Eye (tissue), 1 donor: Measurements from ENCODE around the gene FBXW5.

Experiments
- DNase-seq: peaks from one replicate; pipeline ENCODE4 v3.0.0-alpha.2; 2015

FBXW5 gene

DNA sequence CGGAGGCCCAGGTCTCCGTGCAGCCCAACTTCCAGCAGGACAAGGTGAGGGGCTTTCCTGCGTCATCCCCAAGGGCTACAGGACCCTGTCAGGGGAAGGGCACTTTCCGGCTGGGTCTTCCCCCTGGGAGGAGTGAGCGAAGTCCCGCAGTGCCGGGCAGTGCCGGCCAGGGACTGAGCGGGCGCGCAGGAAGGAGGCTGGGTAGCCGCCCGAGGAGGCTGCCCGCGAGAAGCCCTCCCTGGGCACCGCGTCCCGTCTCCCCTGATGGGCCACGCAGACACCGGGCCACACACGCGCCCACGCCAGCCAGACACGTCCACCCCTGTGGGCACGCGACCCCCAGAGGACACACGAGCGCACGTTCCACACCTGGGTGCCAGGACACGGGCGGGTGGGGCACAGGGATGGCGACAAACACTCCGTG, 33.1 kb upstream of the FBXW5 start:
- DNase-seq, result no peak

GRCh38 chr9:136977223-136977622, 32.7 kb upstream of the FBXW5 start, which contains the start of gene PTGDS:
TSS of gene PTGDS (plus strand) at chr9:136977504. CDS start at chr9:136977579, 75 bp downstream.
- DNase-seq, result peak; percentile 42

- no peak for DNase-seq
Observed at GRCh38 chr9:136975644-136976043, 31.1 kb upstream of the FBXW5 start.

DNA sequence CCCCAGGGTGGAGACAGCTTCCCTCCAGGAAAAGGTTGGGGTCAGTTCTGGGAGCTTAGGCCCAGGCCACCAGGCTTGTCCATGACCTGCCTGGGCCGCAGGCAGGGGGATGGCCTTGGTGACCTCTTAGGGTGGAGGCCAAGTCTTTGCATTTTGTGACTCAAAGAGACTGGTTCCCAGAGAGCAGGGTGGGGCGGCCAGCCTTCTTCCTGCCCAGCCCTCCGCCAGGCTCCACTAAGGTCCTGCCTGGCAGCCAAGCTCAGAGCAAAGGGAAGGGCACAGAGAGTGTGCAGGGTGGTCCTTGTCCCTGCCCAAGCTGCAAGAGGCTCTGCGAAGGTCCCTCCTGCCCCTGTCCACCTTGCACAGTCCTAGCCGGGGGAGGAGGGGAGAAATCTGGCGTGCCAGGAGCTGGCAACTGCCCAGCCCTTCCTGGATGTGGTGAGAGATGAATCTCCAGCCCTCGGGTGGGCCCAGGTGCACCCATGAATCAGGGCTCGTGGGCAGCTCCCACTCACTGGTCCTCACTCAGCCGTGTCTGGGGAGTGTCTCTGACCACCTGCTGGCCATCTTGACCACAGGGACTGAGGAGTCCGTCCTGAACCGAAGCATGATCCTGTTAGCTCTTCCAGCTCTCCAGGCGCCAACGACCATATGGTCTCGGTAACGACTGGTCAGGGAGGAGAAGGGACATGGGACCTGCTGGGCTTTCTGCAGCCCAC, 30.4 kb upstream of the FBXW5 start:
- no peak for DNase-seq

DNA sequence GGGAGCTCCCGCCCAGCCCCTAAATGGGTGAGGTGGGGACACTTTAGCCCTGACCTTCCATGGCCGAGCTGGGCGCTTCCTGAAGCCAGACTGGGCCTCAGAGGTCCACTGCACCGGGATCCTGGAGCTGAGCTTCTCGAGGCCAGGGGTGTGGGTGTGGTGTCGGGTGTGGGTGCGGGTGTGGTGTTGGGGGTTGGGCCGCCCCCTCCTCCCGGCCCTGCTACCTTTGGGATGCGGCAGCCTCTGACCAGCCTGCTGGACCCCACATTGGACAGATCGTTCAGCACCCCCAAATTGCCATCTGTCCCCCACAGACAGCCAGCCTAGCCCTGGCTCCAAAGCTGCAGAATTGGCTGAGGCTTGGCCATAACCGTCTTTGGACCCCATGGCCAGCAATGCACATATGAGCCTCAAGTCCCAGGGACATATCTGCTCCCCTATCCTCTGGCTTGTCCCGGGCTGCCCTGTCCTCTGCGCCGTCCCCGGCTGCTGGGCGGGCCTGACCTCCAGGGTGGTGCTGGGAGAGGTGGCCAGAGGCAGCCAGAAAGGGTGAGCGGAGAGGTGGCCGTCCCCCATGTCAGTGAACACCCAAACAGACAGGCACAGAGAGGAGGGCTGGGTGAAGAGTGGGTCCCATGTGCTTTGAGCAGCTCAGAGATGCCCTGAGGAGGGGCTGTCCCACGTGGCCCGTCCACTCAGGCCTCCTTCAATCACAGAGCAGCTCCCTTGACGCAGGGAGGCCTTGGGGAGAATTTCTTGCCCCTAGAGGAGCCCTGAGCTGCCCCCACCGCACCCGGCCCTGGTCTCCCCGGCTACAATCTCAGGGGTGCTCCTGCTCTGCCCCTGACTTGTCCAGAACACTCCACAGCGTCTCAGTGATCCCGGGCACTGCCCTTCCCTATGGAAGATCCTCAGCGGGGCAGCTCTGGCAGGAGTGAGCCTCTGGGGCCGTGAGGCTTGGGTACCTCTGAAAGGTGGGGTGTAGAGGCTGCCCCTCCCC, 29.4 kb upstream of the FBXW5 start:
- no peak for DNase-seq

DNA sequence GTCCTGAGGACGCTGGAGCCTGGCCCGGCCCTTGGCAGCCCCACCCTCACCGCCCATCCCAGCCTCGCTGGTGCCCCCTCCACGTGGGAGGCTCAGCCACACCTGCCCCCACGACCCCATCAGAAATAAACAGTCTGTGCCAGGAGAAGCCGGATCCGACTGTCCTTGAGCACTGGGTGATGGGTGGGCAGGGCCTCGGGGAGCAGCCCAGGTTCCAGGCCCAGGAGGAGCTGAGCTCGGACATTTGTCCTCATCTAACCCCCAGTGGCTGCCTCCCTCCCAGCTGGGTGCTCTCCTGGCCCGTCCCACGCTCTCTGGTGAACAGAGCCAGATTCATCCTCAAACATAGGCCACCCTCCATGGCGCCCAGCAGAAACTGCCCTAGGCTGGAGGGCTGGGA, 28.2 kb upstream of the FBXW5 start:
- no peak for DNase-seq

DNA sequence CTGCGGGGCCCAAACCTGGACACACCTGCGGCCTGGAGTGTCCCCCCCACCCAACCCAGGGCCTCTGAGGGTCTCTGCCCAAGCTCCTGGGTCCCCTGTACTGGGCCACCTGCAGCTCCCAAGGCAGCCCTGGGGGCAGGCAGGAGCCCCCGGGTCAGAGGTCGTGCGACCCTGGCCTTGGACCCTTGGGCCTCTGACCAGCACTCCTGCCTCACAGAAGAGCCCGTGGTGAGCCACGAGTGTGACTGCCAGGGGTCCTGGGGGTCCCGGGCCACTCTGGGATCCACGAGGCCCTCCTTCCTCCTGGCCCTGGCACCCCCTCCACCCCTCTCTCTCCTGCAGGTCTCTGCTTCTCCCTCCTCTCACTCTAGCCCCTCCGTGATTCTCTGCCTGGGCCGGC, 27.8 kb upstream of the FBXW5 start:
- no peak for DNase-seq

DNA sequence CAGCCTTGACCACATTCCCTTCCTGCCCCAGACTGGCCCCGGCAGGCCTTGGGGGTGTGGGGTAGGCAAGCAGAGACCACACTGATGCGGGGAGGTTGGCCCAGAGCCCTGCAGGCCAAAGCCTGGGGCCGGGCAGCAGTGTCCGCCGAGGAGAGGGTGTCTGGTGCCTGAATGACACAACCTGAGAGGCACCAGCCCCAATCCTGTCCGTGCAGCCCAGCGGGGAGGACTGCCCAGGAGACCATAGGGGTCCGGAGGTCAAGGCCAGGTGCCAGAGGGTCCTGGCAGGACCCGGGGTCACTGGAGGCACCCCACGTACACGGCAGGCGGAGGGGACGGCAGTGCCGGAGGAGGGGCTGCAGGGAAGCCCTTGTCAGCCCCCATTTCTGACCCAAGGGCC, 27.2 kb upstream of the FBXW5 start:
- DNase-seq, result no peak

DNA sequence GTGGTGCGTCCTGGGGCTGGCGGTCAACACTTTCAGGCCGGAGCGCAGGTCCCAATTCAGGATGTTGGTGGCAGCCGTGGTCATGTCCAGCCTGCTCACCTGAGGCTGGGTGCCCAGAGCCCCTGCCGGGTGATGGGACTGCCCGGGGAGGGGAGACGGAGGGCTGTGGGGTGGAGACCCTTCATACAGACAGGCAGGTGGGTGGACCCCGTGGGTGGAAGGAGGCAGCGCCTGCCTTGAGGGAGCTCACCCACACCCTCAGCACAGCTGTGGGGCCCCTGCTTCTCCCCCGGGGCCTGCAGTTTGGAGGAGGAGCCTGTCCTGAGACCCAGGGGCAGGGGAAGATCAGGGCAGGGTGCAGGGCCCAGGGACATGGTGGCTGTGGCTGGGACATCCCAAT, 25.8 kb upstream of the FBXW5 start:
- DNase-seq, result no peak

DNA sequence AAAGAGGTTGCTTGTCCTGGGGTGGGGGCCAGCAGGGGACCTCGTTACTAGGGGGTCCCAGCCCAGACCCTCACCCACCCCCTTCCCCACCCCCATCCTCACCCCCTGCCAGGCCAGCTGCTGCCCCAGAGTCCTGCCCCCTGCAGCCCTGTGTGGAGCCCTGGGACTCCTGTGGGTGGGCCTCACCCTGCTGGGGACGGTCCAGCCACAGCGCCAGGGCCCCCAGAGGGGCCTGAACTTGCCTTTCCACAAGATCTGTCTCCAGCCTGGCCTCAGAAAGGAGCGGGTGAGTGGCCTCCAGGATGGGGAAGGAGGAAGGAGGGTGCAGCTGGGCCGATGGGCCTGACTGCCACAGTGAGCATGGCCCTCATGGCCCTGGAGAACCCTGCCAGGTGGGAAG, 25.2 kb upstream of the FBXW5 start:
- DNase-seq, result no peak

- DNase-seq, result no peak
Observed at GRCh38 chr9:136969150-136969549, 24.6 kb upstream of the FBXW5 start.

DNA sequence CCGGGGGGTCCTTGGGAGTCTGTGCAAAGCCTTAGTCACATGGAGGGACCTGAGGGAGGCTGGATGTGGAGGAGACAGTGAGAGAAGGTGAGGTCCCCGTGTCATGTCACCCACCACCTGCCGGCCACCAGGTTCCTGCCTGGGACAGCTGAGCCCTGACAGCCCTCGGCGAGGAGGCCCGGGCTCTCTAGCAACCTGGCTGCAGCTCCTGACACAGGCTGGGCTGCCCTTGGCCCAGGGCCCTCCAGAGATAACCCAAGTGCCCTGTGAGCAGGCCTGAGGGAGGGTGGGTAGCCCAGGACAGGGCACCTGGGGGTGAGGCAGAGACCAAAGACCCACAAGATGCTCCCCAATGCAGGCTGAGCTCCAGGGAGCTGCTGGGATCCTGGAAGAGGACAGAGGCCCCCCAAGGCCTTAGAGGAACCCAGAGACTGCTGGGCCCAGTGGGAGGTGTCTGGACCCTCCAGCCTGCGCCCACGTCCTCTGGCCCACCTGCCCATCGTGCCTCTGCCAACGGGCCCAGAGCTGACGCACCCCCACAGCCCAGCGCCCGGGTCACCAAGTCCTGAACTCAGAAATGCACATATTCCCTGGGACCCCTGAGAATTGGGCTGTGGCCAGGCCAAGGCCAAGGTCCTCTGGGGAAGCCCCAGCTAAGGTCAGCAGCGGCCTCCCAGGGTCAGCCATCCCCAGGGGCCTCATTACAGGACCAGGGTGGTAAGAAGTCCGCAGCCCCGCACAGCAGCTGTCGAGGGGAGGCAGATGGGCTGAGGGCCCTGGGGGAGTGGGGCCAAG, 24.0 kb upstream of the FBXW5 start:
- DNase-seq, result no peak

DNA sequence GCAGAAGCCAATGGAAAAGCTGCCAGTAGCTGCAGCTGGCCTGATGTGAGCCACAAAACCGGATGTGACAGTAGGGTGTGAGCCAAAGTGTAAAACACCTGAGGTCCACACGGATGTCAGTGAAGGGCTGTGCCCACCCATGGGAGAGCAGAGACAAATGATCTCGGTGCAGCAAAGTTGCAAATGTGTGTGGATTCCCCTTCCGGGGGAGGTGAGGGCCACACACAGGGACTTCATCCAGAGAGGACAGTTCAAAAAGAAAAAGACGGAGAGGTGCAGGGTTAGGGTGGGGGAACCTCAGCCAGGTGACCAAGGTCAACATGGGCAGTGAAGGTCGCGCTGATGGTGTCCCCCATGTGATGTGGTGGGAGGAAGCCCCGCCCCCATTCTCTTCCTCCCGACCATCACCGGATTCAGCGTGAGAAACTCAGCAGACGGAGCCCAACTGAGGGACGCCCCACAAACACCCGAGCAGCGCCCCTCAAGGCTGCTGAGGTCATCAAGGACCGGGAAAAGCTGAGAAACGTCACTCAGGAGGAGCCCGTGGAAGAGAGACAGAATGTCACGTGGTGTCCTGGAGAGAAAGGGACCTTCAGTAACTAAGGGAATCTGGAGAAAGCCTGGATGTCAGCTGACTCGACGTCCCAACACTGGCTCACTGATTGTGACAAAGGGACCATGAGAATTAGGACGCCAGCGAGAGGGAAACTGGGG, 21.4 kb upstream of the FBXW5 start:
- DNase-seq, result peak; percentile 70

DNA sequence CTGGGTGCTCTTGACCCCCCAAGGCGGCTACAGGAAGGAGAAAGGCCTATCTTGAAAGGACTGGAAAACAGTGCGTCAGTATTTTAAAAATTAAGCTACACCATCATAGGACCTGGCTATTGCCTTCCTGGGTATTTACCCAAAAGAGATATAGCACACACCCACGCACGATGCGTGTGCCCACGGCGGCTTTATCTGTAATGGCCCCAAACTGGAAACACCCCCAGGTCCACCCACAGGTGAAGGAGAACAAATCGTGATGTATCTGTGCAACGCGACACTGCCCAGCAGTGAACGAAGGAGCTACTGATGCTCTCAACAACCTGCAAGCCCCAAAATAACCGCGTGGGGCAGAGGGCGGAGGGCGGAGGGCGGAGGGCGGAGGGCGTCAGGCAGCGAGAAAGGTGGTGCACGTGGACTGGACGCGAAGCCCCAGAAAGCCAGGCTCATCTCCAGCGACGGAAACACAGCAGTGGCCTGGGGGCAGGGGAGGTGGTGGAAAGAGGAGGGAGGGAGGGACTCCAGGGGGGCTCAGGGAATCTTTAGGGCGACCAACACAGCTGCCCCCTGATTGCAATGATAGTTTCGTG, 20.4 kb upstream of the FBXW5 start:
- no peak for DNase-seq

- DNase-seq, result no peak
Observed at GRCh38 chr9:136964171-136964689, 19.7 kb upstream of the FBXW5 start.

- DNase-seq, result no peak
Observed at GRCh38 chr9:136963751-136964150, 19.2 kb upstream of the FBXW5 start.

DNA sequence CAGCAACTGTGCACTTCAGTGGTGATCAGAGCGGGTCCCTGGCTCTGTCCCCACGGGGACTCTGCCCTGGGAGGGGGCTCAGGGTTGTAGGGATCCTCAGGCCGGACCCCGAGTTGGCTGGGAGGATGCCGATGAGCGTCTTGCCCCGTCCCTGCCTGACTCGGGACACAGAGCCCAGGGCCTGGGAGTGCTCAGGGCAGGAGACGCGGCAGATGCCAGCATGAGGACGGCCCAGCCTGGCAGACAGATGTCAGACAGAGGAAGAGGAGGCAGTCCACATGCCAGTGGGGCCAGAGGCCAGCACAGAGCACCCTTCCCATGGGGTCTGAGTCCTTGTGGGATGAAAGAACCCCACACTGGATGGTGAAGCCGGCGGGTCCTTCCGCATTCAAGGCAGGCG, 18.8 kb upstream of the FBXW5 start:
- no peak for DNase-seq

DNA sequence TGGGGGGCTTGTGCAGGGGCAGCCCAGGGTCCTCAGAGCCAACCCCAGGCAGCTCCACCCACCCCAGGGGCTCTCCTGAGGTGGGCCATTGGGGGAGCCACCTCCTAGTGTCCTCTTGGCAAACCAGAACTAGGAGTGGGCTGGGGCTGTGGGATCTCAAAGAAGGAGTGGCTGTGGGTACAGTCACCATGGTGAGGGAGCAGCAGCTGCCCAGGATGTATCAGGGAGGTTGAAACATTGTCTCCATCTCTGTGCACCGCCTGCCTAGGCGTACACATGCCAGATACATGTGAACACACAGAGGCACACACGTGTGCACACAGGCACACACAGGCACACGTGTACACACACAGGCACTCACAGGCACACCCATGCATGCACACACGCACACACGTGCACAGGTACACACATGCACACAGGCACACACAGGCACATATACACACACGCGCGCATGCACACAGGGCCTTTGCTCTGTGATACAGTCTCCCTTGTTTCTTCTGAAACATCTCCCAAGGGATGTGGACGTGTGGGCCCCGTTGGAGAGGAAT, 18.2 kb upstream of the FBXW5 start:
- DNase-seq, result no peak

DNA sequence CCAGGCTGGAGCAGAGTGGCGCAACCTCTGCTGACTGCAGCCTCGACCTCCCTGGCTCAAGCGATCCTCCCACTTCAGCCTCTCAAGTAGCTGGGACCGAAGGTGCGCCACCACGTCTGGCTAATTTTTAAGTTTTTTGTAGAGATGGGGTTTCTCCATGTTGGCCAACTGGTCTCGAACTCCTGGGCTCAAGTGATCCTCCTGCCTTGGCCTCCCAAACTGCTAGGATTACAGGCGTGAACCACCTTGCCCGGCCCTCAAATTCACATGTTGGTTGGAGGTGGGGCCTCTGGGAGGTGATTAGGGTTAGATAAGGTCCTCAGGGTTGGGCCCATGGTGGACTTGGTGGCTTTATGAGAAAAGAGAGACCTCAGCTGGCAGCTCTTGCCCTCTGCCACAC, 17.6 kb upstream of the FBXW5 start:
- no peak for DNase-seq

DNA sequence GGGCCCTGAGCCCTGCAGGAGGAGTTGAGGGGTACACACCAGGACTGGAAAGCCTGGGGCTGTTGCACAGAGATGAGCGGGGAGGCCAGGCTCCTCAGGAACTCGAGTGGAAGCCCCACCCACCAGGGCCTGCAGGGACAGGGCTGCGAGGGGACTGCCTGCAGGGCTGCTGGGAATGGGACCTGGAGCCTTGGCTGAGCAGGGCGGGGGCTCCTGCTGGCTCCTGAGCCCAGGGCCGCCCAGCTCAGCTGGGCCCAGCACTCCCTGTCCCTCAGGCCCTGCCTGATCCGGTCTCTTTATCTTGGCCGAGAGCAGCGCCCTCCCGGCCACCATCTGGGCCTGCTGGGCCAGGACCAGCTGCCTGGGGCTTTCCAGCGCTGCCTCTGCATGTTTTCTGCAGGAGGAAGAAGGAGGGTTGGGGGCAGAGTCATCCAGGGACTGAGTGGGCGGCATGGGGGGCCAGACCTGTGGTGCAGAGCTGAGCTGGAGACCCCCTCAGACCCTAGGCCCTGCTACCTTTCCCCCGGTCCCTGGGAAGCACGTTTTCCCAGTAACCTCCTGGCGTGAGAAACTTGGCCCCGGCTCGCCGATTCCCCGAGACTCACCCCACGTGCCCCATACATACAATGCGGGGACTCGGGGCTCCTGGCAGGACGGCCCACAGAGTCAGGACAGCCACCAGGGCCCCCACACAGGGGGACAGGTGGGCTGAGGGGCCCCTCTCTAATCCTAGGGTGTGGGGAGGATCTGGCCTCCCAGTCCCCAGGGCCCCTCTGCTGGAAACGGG, 16.9 kb upstream of the FBXW5 start:
- DNase-seq, result peak; percentile 33

- no peak for DNase-seq
Observed at GRCh38 chr9:136960938-136961275, 16.4 kb upstream of the FBXW5 start.
